Measurements from ENCODE around the gene BANK1. TPM values are rescaled to one million over a fixed set of nuclear protein-coding genes. Genes with fewer than 3 reads are reported as not detected.

BANK1 gene
- total and polyA plus RNA-seq, 2 of the 8 experiments (the other 6 are each of a cell fraction or from before 2014, with no cell fraction given): 0.59 to 0.93 TPM

GRCh38 chr4:101921370-101921769 is 130.8 kb downstream of the BANK1 start:
- WGBS, 2 experiments (ENCODE audit: extremely low coverage in 1 of 2, insufficient coverage in 1 of 2, insufficient read length in 1 of 2, insufficient replicate concordance in 2 of 2, low coverage in 1 of 2, low lambda C conversion rate in 2 of 2, missing lambda C conversion rate in 1 of 2): 89% methylated on average over 3 of the region's 3 CpGs; no CpG with 5 or more reads in 1 of the 2 experiments
- no peak for FAIRE-seq
- Histone ChIP-seq H3K9ac (replicated peaks in 1 of 4; ENCODE audit: extremely low read depth in 1 of 4, low read depth in 3 of 4, low read length in 3 of 4) (no peak overlapping the region), H4K5ac (ENCODE audit: insufficient read length, low read depth, low read length) (no peak overlapping the region), H3K79me2 (ENCODE audit: control insufficient read depth in 1 of 2, insufficient read depth in 2 of 2, low read length in 2 of 2) (no peaks in the 10 kb centered on the region), H3K23me2 (ENCODE audit: low read depth, low read length) (no peaks in the 10 kb centered on the region), H4K91ac (replicated peaks; ENCODE audit: insufficient read length, low read length) (no peak overlapping the region), H3K27me3 (replicated peaks in 1 of 4; ENCODE audit: control insufficient read depth in 3 of 4, extremely low read depth in 1 of 4, insufficient read depth in 3 of 4, low read length in 3 of 4) (no peaks in the 10 kb centered on the region), H2BK12ac (ENCODE audit: low read depth, low read length) (no peak overlapping the region), H3K9me3 (ENCODE audit: insufficient read depth in 2 of 2, low read depth in 1 of 2, low read length in 1 of 2) (no peaks in the 10 kb centered on the region), H3K4me1 (replicated peaks in 1 of 4; ENCODE audit: control insufficient read depth in 3 of 4, insufficient read depth in 4 of 4, low read length in 3 of 4) (no peaks in the 10 kb centered on the region), H4K20me1 (replicated peaks in 1 of 2; ENCODE audit: control insufficient read depth in 1 of 2, insufficient read depth in 2 of 2, low read length in 2 of 2) (no peaks in the 10 kb centered on the region), H2BK120ac (replicated peaks; ENCODE audit: low read depth, low read length) (no peak overlapping the region), H2BK15ac (ENCODE audit: low read length) (no peak overlapping the region), H3K36me3 (ENCODE audit: control insufficient read depth in 2 of 4, insufficient read depth in 4 of 4, low read length in 3 of 4) (no peaks in the 10 kb centered on the region), H2BK20ac (ENCODE audit: low read length) (no peak overlapping the region), H3K14ac (ENCODE audit: insufficient read length) (no peak overlapping the region), H2AK5ac (ENCODE audit: low read depth, low read length) (no peak overlapping the region), H4K8ac (ENCODE audit: extremely low read depth, insufficient read depth, low read length) (no peak overlapping the region), H3K79me1 (ENCODE audit: low read depth, low read length) (no peaks in the 10 kb centered on the region), H3K4ac (replicated peaks; ENCODE audit: insufficient read length, low read depth, low read length) (no peak overlapping the region), H2BK5ac (ENCODE audit: low read depth, low read length) (no peak overlapping the region), H3K4me2 (ENCODE audit: insufficient read depth in 1 of 2, low read depth in 2 of 2, low read length in 2 of 2) (no peak overlapping the region), H3K27ac (ENCODE audit: low read depth, low read length) (no peak overlapping the region), H3K4me3 (ENCODE audit: extremely low read depth in 1 of 4, insufficient read depth in 2 of 4, low read depth in 3 of 4, low read length in 4 of 4) (no peak overlapping the region), H3K18ac (ENCODE audit: extremely low read depth, low read length) (no peak overlapping the region), H2AFZ (ENCODE audit: low read length) (no peak overlapping the region), H3K23ac (ENCODE audit: insufficient read length) (no peak overlapping the region), H3K56ac (replicated peaks; ENCODE audit: insufficient read length, low read depth, low read length) (no peak overlapping the region)
- CTCF ChIA-PET (ENCODE audit: partially characterized antibody): interaction anchor here (0.8 kb wide), 1 partner anchor 34 kb away, joined by 4 read pairs; no protein-coding TSS in a partner anchor
- POLR2A ChIA-PET (ENCODE audit: partially characterized antibody): no interaction called here
- no peak for DNase-seq (ENCODE audit: low read depth in 1 of 2, low spot score in 2 of 2)
- TF ChIP-seq FOSL1 (IDR thresholded peaks at IDR 0.05; ENCODE audit: insufficient read depth, low read depth, low read length) (no peak), JUN (IDR thresholded peaks at IDR 0.05; ENCODE audit: low read depth, low read length) (no peak), KDM4A (IDR thresholded peaks at IDR 0.05; ENCODE audit: low read depth, low read length, severe bottlenecking) (no peak), E2F6 (IDR thresholded peaks at IDR 0.05) (no peak), CHD1 (IDR thresholded peaks at IDR 0.05; ENCODE audit: low read depth, low read length) (no peak), GABPA (IDR thresholded peaks at IDR 0.05; ENCODE audit: borderline replicate concordance, insufficient read depth, low read length) (no peak), JUND (IDR thresholded peaks at IDR 0.05; ENCODE audit: low read length) (no peak), EP300 (IDR thresholded peaks at IDR 0.05; ENCODE audit: borderline replicate concordance in 1 of 2, low read depth in 2 of 2, low read length in 2 of 2) (no peak), HDAC6 (IDR thresholded peaks at IDR 0.05; ENCODE audit: low read depth, low read length) (no peak), NRF1 (IDR thresholded peaks at IDR 0.05; ENCODE audit: low read depth, low read length) (no peak), SAP30 (IDR thresholded peaks at IDR 0.05; ENCODE audit: insufficient read depth, insufficient replicate concordance, low read length) (no peak), BRCA1 (IDR thresholded peaks at IDR 0.05; ENCODE audit: low read depth, low read length) (no peak), TCF12 (IDR thresholded peaks at IDR 0.05; ENCODE audit: low read depth, low read length) (no peak), CREB1 (IDR thresholded peaks at IDR 0.05) (no peak)
